Globus pallidus (tissue), 1 donor: ENCODE data around the gene MSL2.
"Not testable (repeated sequence)": the region's sequence is repeated elsewhere in the genome, so short reads cannot be mapped to it uniquely, and the experiment has no call there.

Experiments
- DNase-seq: peaks from one replicate; pipeline ENCODE4 v3.0.0-alpha.2; 2015; ENCODE audit warnings: low spot score

Gene MSL2

GRCh38 chr3:136193278-136194054 is 2.7 kb downstream of the MSL2 start:
- DNase-seq = no peak

GRCh38 chr3:136192831-136193230 is 3.3 kb downstream of the MSL2 start:
- DNase-seq = no peak

DNA sequence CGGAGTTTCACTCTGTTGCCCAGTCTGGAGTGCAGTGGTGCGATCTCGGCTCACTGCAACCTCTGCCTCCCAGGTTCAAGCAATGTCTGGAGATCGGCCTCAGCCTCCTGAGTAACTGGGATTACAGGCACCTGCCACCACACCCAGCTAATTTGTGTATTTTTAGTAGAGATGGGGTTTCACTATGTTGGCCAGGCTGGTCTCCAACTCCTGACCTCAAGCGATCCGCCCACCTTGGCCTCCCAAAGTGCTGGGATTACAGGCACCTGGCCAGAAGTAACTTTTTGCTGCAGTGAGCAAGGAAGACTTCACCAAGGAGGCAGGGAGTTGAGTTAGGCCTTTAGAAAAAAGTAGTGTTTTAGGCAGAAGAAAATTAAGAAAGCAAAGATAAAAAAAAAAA is 3.9 kb downstream of the MSL2 start:
- DNase-seq = not testable (repeated sequence)

- no peak for DNase-seq
Measured at GRCh38 chr3:136189859-136190617, 6.1 kb downstream of the MSL2 start.

GRCh38 chr3:136189043-136189442 is 7.1 kb downstream of the MSL2 start:
- no peak for DNase-seq

DNA sequence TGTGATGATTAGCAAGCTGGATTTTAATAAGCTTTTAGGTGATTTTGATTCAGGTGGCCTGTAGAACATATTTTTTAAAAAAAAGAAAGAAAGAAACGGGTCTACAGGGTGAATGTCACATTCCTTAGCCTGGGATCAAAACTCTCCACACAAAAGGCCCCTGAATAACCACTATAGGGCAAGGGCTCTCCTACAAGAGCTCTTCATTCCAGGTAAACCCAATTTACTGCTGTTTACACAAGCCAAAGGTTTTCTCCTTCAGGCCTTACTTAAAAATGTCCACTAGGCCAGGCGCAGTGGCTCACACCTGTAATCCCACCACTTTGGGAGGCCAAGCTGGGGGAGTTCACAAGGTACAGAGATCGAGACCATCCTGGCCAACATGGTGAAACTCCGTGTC is 8.3 kb downstream of the MSL2 start:
- no peak for DNase-seq

DNA sequence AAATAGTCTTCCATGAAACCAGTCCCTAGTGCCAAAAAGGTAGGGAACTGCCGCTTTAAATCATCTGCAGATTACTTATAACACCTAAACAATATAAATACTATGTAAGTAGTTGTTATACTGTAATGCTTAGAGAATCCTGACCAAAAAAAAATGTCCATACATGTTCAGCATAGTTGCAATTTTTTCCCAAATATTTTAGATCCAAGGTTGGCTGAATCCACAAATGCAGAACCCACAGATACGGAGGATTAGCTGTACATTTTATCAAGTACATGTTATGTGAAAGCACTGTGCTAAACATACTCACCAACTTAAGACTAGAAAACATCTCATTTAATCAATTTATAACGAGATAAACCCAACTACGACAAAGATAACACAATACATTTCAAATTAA is 9.3 kb downstream of the MSL2 start:
- no peak for DNase-seq

GRCh38 chr3:136186344-136186743 is 9.8 kb downstream of the MSL2 start:
- DNase-seq = no peak

- no peak for DNase-seq
Measured at GRCh38 chr3:136184703-136185102, 11.4 kb downstream of the MSL2 start.

DNA sequence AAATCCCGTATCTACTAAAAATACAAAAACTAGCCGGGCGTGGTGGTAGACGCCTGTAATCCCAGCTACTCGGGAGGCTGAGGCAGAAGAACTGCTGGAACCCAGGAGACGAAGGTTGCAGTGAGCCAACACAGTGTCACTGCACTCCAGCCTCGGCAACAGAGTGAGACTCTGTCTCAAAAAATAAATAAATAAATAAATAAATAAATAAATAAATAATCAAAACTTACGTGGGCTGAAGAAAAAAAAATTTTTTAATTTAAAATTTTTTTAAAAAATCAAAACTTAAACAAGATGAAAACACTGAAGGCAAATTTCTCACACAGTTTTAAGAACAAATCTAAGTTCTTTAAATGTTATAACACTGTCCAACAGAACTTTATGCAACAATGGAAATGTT is 14.4 kb downstream of the MSL2 start:
- DNase-seq = no peak

DNA sequence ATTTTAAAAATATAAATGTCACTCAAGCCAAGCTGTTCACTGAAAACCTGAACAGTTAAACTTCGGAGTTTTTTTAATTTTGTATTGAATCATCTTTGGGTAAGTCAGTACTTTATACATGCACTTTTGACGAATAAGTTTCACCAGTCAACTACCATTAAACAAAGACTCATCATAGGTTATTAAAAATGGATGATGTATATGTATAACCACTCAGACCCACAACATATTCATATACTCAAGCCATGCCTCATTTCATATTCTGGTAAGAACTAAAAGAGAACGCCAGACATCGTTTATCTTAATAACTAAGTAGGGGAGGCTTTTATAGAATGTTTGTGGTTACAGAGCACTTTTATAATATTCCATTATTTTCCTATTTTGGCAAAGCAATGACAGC is 18.3 kb downstream of the MSL2 start:
- DNase-seq = no peak

GRCh38 chr3:136173939-136174490 is 22.1 kb downstream of the MSL2 start:
- no peak for DNase-seq

DNA sequence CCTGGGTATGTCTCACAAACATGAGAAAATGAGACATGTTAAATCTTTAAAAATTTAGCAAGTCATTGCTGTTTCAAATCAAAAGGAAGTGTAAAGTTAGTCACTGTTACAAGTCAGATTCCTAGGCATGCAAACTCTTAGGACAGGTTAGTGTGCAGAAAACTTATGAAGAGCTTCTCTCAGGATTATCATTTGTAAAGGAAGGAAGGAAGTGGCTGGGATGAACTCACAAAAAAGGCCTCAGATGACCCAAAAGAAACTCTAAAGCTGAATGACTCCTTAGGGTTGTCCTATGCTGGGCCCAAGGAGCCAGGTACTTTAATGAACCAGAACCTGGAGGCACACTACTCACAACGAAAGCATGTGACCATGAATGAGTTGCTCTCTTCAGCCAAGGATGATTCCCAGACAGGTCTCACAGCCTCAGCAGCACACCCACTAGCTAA is 25.0 kb downstream of the MSL2 start:
- DNase-seq = no peak

- not testable (repeated sequence) for DNase-seq
Measured at GRCh38 chr3:136168236-136168635, 27.9 kb downstream of the MSL2 start.

DNA sequence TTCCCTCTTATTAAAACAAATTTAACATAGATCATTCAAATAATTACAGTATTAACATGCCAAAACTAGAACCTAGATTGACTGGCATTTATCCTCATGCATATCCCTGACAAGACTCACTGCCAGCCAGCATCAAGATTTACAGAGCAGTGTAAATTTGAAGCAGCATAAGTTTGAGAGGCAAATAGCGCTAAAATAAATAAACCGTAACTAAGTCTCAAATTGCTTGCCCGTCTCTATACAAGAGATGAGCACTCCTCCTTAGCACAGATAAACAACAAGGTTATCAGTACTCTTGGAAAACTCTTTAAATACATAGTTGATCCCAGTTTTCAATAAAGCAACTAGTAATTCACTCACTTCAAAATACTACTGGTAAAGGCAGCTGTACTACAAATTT is 29.6 kb downstream of the MSL2 start:
- DNase-seq = no peak

DNA sequence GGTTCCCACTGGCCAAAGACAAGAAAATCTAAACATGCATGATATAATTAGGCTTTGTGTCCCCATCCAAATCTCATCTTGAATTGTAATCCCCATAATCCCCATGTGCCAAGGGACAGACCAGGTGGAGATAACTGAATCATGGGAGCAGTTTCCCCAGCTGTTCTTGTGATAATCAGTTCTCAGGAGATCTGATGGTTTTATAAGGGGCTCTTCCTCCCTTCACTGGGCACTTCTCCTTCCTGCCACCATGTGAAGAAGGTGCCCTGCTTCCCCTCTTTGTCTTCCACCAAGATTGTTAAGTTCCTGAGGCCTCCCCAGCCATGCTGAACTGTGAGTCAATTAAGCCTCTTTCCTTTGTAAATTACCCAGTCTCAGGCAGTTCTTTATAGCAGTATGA is 32.5 kb downstream of the MSL2 start:
- DNase-seq = not testable (repeated sequence)

- DNase-seq = no peak
Measured at GRCh38 chr3:136162322-136162721, 33.8 kb downstream of the MSL2 start.

DNA sequence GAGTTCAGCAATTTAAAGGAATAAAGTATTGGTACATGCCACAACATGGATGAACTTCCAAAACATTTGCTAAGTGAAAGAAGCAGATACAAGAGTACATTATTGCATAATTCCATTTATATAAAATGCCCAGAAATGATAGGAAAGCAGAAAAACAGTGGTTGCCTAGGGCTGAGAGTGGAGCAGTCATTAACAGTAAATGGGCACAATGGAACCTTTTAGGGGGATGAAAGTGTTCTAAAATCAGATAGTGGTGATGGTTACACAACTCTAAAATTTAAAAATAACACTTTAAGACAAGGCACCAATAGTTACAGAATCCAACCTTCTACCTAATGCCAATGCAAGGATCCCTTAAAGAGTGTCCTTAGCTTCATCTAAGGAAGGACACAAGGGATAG is 34.6 kb downstream of the MSL2 start:
- no peak for DNase-seq

DNA sequence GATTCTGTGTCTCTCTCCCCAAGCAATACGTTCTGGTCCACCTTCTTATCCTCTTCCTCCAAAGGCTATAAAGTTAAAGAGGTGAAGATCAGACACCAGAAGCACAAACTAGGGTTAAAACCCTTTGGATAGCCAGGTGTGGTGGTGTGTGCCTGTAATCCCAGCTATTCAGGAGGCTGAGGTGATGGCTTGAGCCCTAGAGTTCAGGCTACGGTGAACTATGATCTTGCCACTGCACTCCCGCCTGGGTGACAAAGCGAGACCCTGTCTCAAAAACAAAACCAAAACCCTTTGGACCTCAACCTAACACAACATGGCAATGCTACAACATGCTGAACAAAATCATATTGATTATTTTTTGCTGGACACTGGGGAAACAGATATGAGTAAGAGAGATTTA is 43.2 kb downstream of the MSL2 start:
- DNase-seq = no peak

DNA sequence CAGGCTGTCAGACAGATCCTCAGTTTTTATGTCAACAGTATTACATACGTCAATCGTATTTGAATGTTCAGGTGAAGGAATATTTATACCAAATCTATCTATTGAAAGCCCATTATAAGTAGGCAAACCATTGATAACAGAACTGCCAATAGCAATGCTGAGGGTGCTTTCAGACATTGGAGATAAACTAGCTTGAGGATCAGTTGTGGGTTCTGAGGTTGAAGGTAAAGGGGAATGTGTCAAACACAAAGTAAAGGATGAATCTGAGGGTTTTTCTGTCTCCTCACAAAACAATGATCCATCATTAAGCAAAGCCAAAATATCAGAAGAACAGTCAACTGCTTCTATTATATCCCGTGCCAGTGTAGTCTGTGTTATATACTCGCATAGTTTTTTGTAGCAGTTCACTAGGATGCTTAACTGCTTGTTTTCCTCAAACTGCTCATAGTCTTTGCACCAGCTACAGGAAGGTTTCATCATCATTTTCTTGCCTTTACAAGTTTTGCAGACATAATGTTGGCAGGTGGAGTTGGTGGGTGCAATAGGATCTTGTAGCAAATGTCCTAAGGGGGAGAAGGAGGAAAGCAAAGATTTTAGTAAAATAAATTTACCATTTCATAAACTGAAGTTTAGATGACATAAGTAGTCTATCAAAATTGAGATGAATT is 43.8 kb downstream of the MSL2 start:
- no peak for DNase-seq

DNA sequence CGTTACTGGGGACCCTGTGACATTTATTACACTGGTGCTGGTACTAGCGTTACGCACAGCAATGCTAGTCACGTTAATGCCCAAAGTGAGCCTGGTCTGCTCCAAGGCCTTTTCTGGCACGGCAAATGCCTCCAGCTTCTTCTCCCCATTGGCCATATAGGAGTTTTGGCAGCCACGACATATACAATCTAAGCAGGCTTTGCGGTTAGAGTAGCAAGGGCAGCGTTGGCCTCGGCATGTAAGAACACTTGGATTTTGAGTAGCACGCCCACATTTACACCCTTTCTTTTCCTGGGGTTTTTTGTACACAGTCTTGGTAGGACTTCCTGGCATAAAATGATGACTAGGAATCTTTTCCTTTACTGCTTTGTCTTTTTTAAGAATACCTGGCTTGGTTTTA is 44.9 kb downstream of the MSL2 start:
- no peak for DNase-seq

DNA sequence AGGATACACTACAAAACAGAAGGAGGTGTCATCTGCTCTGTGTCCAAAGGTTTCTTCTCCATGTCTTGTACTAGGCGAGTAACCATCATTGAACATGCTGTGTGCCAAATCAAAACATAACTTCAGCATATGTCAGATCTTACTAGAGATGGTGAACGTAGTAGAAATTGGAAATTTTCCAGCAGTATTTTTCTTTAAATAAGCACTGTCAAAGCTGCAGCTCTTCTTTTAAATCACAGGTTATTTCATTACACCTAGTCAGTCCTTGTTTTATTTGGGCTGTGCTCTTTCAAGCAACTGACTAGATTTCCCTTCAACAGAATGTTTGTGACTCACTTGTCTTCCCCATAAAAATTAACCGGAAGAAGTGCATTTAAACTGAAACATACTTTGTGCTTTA is 46.5 kb downstream of the MSL2 start:
- DNase-seq = no peak
